Measurements from ENCODE around the gene GLB1L. TPM values are rescaled to one million over a fixed set of nuclear protein-coding genes. Genes with fewer than 3 reads are reported as not detected.

Gene GLB1L
- total and polyA plus RNA-seq, 2 of the 8 experiments (the other 6 are each of a cell fraction or from before 2014, with no cell fraction given): 3.7 to 4.0 TPM

DNA sequence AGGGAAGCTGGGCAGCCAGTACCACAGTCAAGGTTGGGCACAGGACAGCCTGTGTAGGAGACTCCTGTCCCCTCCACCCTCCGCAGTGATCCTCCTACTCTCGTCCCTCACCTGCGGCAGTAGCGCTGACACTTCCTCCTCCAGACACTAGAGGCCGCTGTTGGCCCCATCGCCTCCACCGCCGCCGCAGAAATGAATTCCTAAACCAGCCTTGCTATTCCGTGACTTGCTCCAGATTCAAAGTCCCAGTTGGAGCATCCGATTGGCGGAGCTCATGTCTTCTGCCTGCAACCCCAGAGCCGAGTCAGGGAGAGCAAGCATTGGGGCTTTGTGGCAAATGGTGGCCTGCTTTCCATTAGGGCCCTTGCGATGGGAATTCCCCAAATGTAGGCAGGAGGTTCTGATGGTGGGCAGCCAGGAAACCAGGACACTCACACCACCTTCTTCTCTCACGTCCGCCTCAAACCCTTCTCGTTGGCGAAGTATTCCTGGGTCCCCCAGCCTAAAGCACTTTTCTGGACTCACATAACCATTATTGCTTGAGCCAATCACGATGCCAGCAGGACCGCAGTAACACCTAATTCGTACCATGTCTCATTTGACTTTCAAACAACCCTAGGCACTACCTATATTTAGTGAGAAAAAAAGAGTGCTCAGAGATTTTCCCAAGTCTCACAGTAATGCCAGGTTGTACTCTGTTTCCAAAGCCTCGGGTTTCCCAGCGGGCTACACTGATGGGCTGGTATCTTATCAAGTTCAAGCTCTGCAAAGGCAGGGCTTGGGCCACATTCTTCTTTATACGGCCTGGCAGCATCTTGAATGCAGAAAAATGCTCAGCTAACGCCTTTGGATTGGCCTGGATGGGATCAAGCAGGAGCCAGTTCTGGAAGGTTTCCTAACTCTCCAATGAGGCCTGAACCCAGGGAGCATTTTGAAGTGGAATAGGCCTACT, 32.7 kb upstream of the GLB1L start (continued):
- TF ChIP-seq MAX (IDR thresholded peaks at IDR 0.05) (0 out of 2 replicates have a peak, but pooled peaks have one; percentile 11), KDM5A (IDR thresholded peaks at IDR 0.05; ENCODE audit: low read length) (no peak), SUZ12 (IDR thresholded peaks at IDR 0.05; ENCODE audit: low read length) (no peak), HDAC6 (IDR thresholded peaks at IDR 0.05; ENCODE audit: low read depth, low read length) (no peak), JUN (IDR thresholded peaks at IDR 0.05; ENCODE audit: low read depth, low read length) (no peak)
- TF ChIP-seq, protein P1, sequence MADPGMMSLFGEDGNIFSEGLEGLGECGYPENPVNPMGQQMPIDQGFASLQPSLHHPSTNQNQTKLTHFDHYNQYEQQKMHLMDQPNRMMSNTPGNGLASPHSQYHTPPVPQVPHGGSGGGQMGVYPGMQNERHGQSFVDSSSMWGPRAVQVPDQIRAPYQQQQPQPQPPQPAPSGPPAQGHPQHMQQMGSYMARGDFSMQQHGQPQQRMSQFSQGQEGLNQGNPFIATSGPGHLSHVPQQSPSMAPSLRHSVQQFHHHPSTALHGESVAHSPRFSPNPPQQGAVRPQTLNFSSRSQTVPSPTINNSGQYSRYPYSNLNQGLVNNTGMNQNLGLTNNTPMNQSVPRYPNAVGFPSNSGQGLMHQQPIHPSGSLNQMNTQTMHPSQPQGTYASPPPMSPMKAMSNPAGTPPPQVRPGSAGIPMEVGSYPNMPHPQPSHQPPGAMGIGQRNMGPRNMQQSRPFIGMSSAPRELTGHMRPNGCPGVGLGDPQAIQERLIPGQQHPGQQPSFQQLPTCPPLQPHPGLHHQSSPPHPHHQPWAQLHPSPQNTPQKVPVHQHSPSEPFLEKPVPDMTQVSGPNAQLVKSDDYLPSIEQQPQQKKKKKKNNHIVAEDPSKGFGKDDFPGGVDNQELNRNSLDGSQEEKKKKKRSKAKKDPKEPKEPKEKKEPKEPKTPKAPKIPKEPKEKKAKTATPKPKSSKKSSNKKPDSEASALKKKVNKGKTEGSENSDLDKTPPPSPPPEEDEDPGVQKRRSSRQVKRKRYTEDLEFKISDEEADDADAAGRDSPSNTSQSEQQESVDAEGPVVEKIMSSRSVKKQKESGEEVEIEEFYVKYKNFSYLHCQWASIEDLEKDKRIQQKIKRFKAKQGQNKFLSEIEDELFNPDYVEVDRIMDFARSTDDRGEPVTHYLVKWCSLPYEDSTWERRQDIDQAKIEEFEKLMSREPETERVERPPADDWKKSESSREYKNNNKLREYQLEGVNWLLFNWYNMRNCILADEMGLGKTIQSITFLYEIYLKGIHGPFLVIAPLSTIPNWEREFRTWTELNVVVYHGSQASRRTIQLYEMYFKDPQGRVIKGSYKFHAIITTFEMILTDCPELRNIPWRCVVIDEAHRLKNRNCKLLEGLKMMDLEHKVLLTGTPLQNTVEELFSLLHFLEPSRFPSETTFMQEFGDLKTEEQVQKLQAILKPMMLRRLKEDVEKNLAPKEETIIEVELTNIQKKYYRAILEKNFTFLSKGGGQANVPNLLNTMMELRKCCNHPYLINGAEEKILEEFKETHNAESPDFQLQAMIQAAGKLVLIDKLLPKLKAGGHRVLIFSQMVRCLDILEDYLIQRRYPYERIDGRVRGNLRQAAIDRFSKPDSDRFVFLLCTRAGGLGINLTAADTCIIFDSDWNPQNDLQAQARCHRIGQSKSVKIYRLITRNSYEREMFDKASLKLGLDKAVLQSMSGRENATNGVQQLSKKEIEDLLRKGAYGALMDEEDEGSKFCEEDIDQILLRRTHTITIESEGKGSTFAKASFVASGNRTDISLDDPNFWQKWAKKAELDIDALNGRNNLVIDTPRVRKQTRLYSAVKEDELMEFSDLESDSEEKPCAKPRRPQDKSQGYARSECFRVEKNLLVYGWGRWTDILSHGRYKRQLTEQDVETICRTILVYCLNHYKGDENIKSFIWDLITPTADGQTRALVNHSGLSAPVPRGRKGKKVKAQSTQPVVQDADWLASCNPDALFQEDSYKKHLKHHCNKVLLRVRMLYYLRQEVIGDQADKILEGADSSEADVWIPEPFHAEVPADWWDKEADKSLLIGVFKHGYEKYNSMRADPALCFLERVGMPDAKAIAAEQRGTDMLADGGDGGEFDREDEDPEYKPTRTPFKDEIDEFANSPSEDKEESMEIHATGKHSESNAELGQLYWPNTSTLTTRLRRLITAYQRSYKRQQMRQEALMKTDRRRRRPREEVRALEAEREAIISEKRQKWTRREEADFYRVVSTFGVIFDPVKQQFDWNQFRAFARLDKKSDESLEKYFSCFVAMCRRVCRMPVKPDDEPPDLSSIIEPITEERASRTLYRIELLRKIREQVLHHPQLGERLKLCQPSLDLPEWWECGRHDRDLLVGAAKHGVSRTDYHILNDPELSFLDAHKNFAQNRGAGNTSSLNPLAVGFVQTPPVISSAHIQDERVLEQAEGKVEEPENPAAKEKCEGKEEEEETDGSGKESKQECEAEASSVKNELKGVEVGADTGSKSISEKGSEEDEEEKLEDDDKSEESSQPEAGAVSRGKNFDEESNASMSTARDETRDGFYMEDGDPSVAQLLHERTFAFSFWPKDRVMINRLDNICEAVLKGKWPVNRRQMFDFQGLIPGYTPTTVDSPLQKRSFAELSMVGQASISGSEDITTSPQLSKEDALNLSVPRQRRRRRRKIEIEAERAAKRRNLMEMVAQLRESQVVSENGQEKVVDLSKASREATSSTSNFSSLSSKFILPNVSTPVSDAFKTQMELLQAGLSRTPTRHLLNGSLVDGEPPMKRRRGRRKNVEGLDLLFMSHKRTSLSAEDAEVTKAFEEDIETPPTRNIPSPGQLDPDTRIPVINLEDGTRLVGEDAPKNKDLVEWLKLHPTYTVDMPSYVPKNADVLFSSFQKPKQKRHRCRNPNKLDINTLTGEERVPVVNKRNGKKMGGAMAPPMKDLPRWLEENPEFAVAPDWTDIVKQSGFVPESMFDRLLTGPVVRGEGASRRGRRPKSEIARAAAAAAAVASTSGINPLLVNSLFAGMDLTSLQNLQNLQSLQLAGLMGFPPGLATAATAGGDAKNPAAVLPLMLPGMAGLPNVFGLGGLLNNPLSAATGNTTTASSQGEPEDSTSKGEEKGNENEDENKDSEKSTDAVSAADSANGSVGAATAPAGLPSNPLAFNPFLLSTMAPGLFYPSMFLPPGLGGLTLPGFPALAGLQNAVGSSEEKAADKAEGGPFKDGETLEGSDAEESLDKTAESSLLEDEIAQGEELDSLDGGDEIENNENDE (IDR thresholded peaks at IDR 0.05; ENCODE audit: insufficient replicate concordance, low read length): no peak
